OCI-LY1 (cell line): ENCODE results near the gene CD300LB.
"Not testable (repeated sequence)": the region's sequence is repeated elsewhere in the genome, so short reads cannot be mapped to it uniquely, and the experiment has no call there.

Experiments used
- H2AFZ ChIP-seq: fragments of 200-600 bp; sonication (generic), shearing (Covaris generic); 2 replicates; pipeline ENCODE4 v1.6.0; 2014; ENCODE audit warnings: antibody characterized with exemption, mild to moderate bottlenecking, low read length
- H3F3A ChIP-seq: fragments of 200-600 bp; sonication (generic), shearing (Covaris generic); 2 replicates; pipeline ENCODE4 v1.6.0; 2014; ENCODE audit warnings: mild to moderate bottlenecking, antibody characterized with exemption, low read length, moderate library complexity; ENCODE audit not compliant: insufficient read depth
- H3K27ac ChIP-seq: fragments of 200-600 bp; sonication (generic); 2 replicates; pipeline ENCODE4 v1.5.1; 2014; ENCODE audit warnings: low read length, mixed run types, mild to moderate bottlenecking, low read depth; ENCODE audit not compliant: poor library complexity, severe bottlenecking
- H3K27me3 ChIP-seq: fragments of 200-600 bp; sonication (generic); 2 replicates; pipeline ENCODE4 v1.6.0; 2014; ENCODE audit warnings: antibody characterized with exemption, mild to moderate bottlenecking, low read length, moderate library complexity; ENCODE audit not compliant: insufficient read depth
- H3K36me3 ChIP-seq: fragments of 200-600 bp; sonication (generic); 2 replicates; pipeline ENCODE4 v1.6.1; 2014; ENCODE audit warnings: mild to moderate bottlenecking, antibody characterized with exemption, low read length, moderate library complexity, mixed read lengths; ENCODE audit not compliant: insufficient read depth
- H3K4me1 ChIP-seq: fragments of 200-600 bp; sonication (generic); 2 replicates; pipeline ENCODE4 v1.5.1; 2014; ENCODE audit warnings: mild to moderate bottlenecking, low read length, moderate library complexity; ENCODE audit not compliant: insufficient read depth, severe bottlenecking
- H3K4me2 ChIP-seq: fragments of 200-600 bp; sonication (generic), shearing (Covaris generic); 2 replicates; pipeline ENCODE4 v1.6.1; 2014; ENCODE audit warnings: low read length
- H3K4me3 ChIP-seq: fragments of 200-600 bp; sonication (generic); 2 replicates; pipeline ENCODE4 v1.5.1; 2014; ENCODE audit warnings: low read length, low read depth, mild to moderate bottlenecking, mixed read lengths; ENCODE audit not compliant: poor library complexity, severe bottlenecking
- H3K79me2 ChIP-seq: fragments of 200-600 bp; shearing (Covaris generic); 2 replicates; pipeline ENCODE4 v1.6.1; 2016; ENCODE audit warnings: mixed run types, low read length, mixed read lengths; ENCODE audit not compliant: insufficient read depth
- H3K9ac ChIP-seq: fragments of 200-600 bp; sonication (generic), shearing (Covaris generic); 2 replicates; pipeline ENCODE4 v1.6.1; 2014; ENCODE audit warnings: mild to moderate bottlenecking, low read length, mixed read lengths
- H3K9me2 ChIP-seq: fragments of 200-600 bp; sonication (generic), shearing (Covaris generic); 2 replicates; pipeline ENCODE4 v1.6.1; 2014; ENCODE audit warnings: low read depth, mild to moderate bottlenecking, low read length, mixed read lengths
- H3K9me3 ChIP-seq: fragments of 200-600 bp; shearing (Covaris generic); 2 replicates; pipeline ENCODE4 v1.6.1; 2014; ENCODE audit warnings: low read length, mixed read lengths
- H4K20me1 ChIP-seq: fragments of 200-600 bp; sonication (generic), shearing (Covaris generic); 2 replicates; pipeline ENCODE4 v1.6.0; 2016; ENCODE audit warnings: mild to moderate bottlenecking, low read length; ENCODE audit not compliant: insufficient read depth
- EZH2 ChIP-seq: fragments of 200-600 bp; sonication (generic), shearing (Covaris generic); IDR thresholded peaks from 2 replicates; pipeline ENCODE4 v1.8.0; 2017; ENCODE audit warnings: borderline replicate concordance, mixed run types, mild to moderate bottlenecking, antibody characterized with exemption, low read length, moderate library complexity, mixed read lengths
- TF ChIP-seq, protein P1 (sequence below): fragments of 200-600 bp; sonication (generic), shearing (Covaris generic); IDR thresholded peaks from 2 replicates; pipeline ENCODE4 v1.5.1; 2017; ENCODE audit warnings: mild to moderate bottlenecking, antibody characterized with exemption, low read length, moderate library complexity, mixed read lengths

CD300LB gene

DNA sequence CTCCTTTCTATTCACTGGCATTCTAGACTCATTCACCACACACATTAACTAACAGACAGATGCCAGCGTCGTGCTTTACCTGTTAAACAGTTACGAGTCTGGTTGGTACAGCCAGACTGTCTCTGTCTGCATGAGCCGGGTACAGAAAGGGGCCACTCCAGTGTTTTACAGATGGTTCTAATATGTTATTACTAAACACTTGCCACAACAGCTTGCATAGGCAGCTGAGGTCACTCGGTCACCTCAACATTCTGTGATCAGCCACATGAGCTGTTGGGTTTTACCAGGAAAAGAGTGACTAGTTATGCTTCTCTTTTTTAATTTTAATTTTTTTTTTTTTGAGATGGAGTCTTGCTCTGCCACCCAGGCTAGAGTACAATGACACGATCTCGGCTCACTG lies 39.6 kb downstream of the CD300LB start:
- Histone ChIP-seq H3K4me3 (no peak overlapping the region), H3K27ac (no peak overlapping the region), H4K20me1 (no peaks in the 10 kb centered on the region), H3K79me2 (no peaks in the 10 kb centered on the region), H3F3A (no peaks in the 10 kb centered on the region), H3K4me1 (no peaks in the 10 kb centered on the region), H3K4me2 (no peak overlapping the region), H3K9ac (no peak overlapping the region), H3K9me2 (no peaks in the 10 kb centered on the region), H3K9me3 (no peaks in the 10 kb centered on the region), H2AFZ (no peak overlapping the region), H3K36me3 (no peaks in the 10 kb centered on the region), H3K27me3 (no peaks in the 10 kb centered on the region)
- no peak for TF ChIP-seq EZH2
- TF ChIP-seq, protein P1, sequence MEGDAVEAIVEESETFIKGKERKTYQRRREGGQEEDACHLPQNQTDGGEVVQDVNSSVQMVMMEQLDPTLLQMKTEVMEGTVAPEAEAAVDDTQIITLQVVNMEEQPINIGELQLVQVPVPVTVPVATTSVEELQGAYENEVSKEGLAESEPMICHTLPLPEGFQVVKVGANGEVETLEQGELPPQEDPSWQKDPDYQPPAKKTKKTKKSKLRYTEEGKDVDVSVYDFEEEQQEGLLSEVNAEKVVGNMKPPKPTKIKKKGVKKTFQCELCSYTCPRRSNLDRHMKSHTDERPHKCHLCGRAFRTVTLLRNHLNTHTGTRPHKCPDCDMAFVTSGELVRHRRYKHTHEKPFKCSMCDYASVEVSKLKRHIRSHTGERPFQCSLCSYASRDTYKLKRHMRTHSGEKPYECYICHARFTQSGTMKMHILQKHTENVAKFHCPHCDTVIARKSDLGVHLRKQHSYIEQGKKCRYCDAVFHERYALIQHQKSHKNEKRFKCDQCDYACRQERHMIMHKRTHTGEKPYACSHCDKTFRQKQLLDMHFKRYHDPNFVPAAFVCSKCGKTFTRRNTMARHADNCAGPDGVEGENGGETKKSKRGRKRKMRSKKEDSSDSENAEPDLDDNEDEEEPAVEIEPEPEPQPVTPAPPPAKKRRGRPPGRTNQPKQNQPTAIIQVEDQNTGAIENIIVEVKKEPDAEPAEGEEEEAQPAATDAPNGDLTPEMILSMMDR, result no peak

DNA sequence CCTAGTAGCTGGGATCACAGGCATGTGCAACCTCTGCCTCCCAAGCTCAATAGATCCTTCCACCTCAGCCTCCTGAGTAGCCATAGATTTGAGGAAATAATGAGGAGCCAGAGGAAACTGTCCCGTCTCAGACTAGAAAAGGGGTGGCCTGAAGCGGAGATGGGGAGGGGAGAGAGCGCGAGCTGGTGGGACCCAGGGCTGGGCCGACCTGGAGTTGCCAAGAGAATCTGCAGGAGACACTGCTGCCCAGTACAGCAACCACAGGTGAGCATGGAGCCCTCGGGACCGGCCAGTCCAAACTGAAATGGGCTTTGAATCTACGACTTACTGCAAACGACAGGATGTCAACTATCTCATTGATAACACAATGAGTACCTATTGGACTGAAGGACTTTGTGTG lies 40.6 kb downstream of the CD300LB start:
- TF ChIP-seq EZH2, result no peak
- TF ChIP-seq, protein P1, result no peak
- Histone ChIP-seq H3K4me1 (no peaks in the 10 kb centered on the region), H4K20me1 (no peaks in the 10 kb centered on the region), H3F3A (no peaks in the 10 kb centered on the region), H2AFZ (no peak overlapping the region), H3K27me3 (no peaks in the 10 kb centered on the region), H3K4me2 (no peak overlapping the region), H3K9me2 (no peaks in the 10 kb centered on the region), H3K79me2 (no peaks in the 10 kb centered on the region), H3K9me3 (no peaks in the 10 kb centered on the region), H3K27ac (no peak overlapping the region), H3K36me3 (no peaks in the 10 kb centered on the region), H3K4me3 (no peak overlapping the region), H3K9ac (no peak overlapping the region)

DNA sequence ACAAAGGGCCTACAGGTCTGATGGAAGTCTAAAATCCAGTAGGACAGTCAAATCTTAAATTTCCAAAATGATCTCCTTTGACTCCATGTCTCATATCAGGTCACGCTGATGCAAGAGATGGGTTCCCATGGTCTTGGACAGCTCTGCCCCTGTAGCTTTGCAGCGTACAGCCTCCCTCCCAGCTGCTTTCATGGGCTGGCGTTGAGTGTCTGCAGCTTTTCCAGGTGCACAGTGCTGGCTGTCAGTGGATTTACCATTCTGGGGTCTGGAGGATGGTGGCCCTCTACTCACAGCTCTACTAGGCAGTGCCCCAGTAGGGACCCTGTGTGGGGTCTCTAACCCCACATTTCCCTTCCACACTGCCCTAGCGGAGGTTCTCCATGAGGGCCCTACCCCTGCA lies 43.0 kb downstream of the CD300LB start:
- not testable (repeated sequence) for H3K9ac ChIP-seq, H3K4me3 ChIP-seq, H3K4me2 ChIP-seq, H3K9me3 ChIP-seq, H3F3A ChIP-seq, H4K20me1 ChIP-seq, H3K36me3 ChIP-seq, H3K27me3 ChIP-seq, H3K4me1 ChIP-seq, H2AFZ ChIP-seq, H3K79me2 ChIP-seq, H3K27ac ChIP-seq, H3K9me2 ChIP-seq

DNA sequence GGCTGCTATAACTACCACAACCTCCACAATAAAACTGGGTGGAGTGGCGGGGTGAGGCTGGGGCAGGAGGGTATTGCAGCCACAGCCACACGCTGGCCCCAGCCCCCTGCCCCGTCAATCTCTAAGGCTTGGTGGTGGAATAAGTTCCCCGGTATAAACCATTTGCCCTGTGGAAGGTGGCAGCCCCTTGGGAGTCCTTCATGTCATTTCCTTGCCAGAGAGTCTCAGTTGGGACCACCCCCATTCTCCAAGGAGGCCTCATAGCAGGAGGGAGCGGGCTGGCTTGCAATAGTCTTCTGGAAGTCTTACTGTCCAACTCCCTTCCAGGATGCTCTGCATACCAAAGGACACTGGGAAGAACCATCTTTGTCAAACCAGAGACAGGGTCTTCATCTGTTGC lies 45.4 kb downstream of the CD300LB start:
- Histone ChIP-seq H3K9ac (no peak overlapping the region), H4K20me1 (no peaks in the 10 kb centered on the region), H3K36me3 (no peaks in the 10 kb centered on the region), H3K9me2 (no peaks in the 10 kb centered on the region), H3K9me3 (no peaks in the 10 kb centered on the region), H3K4me1 (no peaks in the 10 kb centered on the region), H3K4me3 (no peak overlapping the region), H3K79me2 (no peaks in the 10 kb centered on the region), H2AFZ (no peak overlapping the region), H3K4me2 (no peak overlapping the region), H3K27ac (no peak overlapping the region), H3F3A (no peaks in the 10 kb centered on the region), H3K27me3 (0 out of 2 replicates have a peak, but pooled peaks cover 4% of the 10 kb centered on the region)
- TF ChIP-seq, protein P1, result no peak
- TF ChIP-seq EZH2, result no peak
